Measurements from ENCODE around the gene DNAJC21. TPM values are rescaled to one million over a fixed set of nuclear protein-coding genes. Genes with fewer than 3 reads are reported as not detected.
A peak's percentile ranks its signal among the peaks of the same experiment; 100 is the strongest.

Gene DNAJC21
- total and polyA plus RNA-seq, 9 of the 15 experiments (the other 6 are each of a cell fraction or from before 2014, with no cell fraction given) = 26.6 to 105 (median 70.7) TPM

DNA sequence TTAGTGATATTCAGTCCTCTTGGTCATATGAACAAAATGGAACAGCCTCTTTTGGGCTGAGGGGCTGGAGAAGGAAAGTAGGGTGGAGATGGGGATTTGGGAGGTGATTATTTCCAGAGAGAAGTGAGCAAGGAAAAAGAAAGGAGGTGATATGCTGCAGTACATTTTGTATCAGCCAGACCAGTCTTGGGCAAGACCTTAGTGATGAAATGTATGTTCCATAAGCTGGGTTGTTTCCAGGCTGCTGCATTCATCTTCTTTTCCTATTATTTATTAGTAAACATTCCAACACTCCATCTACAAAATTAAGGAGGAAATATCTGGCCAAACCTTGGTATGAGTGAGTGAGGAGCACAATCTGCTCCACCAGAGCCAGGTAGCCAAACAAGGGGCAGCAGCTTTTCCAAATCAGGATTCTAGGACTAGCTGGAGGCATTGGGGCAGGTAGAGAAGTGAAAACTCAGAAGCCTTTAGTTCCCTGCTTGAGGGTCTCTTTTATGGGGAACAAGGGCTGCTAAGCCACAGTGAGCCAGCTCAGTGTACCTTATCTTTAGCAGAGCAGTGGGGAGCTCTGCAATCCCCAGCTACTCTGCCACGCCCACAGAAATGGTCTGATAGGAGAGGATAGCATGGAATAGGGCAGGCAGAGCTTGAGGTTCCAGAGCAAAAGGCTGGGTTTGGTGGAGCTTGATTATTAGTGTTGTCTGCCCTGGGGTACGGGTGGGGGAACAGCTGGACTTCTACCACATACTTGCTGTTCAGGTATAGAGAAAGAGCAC is 33.5 kb upstream of the DNAJC21 start:
- no peak overlapping the region for H3K4me3 ChIP-seq
- TF ChIP-seq POLR3G (IDR thresholded peaks at IDR 0.05; ENCODE audit: extremely low read depth, insufficient read length, insufficient replicate concordance) (no peak), SP1 (CRISPR knock-in tag; IDR thresholded peaks at IDR 0.05) (peak; percentile 67; the same call in 1 of the 2 replicates), KDM1A (IDR thresholded peaks at IDR 0.05) (peak in 1 of 2 experiments; percentile 30; a peak in 1 of 4 replicates), ZBTB17 (CRISPR knock-in tag; IDR thresholded peaks at IDR 0.05) (peak; percentile 72), SMC3 (conservative IDR thresholded peaks at IDR 0.05; ENCODE audit: insufficient read depth, low read depth, low read length) (peak; percentile 24; the same call in 1 of the 2 replicates), STAT6 (CRISPR knock-in tag; IDR thresholded peaks at IDR 0.05) (no peak), MIER1 (IDR thresholded peaks at IDR 0.05; ENCODE audit: low read depth) (no peak), SIX5 (IDR thresholded peaks at IDR 0.05; ENCODE audit: borderline replicate concordance in 1 of 2, insufficient read depth in 1 of 2, low read depth in 1 of 2, low read length in 2 of 2) (no peak), EZH2 (IDR thresholded peaks at IDR 0.05; ENCODE audit: borderline replicate concordance, low read depth, low read length) (no peak), HDAC2 (IDR thresholded peaks at IDR 0.05) (peak; percentile 54; the same call in 1 of the 2 replicates), PURB (CRISPR knock-in tag; IDR thresholded peaks at IDR 0.05; ENCODE audit: low read depth) (no peak), CEBPG (CRISPR knock-in tag; IDR thresholded peaks at IDR 0.05) (no peak), CEBPG (tag; conservative IDR thresholded peaks at IDR 0.05 in 1 of 2, IDR thresholded peaks at IDR 0.05 in 1 of 2) (peak in 1 of 2 experiments; percentile 45; a peak in 1 of 4 replicates), GATAD2B (IDR thresholded peaks at IDR 0.05; ENCODE audit: borderline replicate concordance) (0 out of 2 replicates have a peak, but pooled peaks have one; percentile 9)
- TF ChIP-seq, protein P1, sequence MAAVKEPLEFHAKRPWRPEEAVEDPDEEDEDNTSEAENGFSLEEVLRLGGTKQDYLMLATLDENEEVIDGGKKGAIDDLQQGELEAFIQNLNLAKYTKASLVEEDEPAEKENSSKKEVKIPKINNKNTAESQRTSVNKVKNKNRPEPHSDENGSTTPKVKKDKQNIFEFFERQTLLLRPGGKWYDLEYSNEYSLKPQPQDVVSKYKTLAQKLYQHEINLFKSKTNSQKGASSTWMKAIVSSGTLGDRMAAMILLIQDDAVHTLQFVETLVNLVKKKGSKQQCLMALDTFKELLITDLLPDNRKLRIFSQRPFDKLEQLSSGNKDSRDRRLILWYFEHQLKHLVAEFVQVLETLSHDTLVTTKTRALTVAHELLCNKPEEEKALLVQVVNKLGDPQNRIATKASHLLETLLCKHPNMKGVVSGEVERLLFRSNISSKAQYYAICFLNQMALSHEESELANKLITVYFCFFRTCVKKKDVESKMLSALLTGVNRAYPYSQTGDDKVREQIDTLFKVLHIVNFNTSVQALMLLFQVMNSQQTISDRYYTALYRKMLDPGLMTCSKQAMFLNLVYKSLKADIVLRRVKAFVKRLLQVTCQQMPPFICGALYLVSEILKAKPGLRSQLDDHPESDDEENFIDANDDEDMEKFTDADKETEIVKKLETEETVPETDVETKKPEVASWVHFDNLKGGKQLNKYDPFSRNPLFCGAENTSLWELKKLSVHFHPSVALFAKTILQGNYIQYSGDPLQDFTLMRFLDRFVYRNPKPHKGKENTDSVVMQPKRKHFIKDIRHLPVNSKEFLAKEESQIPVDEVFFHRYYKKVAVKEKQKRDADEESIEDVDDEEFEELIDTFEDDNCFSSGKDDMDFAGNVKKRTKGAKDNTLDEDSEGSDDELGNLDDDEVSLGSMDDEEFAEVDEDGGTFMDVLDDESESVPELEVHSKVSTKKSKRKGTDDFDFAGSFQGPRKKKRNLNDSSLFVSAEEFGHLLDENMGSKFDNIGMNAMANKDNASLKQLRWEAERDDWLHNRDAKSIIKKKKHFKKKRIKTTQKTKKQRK (IDR thresholded peaks at IDR 0.05; ENCODE audit: borderline replicate concordance, low read depth, low read length) = no peak

More for the DNA sequence above, 33.5 kb upstream of the DNAJC21 start:
- ChIA-PET CTCF (ENCODE audit: low intra/inter-chr PET ratio) (interaction anchor here (1.0 kb wide), 2 partner anchors 371 to 374 kb away, joined by 4 read pairs; no protein-coding TSS in a partner anchor), POLR2A (interaction anchor here (0.9 to 1.6 kb wide), 6 partner anchors 9 to 373 kb away, joined by 3 to 5 read pairs (median 4); partner anchors contain the start of genes BRIX1 and RAD1)
- 0% methylated on average over 2 of the region's 2 CpGs for WGBS (ENCODE audit: insufficient coverage, low coverage, missing lambda C conversion rate)
- no peak overlapping the region for H2AFZ ChIP-seq (ENCODE audit: low read depth, low read length)
- no peaks in the 10 kb centered on the region; the same call in 2 of the 3 replicates for H3K36me3 ChIP-seq (ENCODE audit: control insufficient read depth, insufficient read depth, low read length)
- H3K27me3 ChIP-seq (ENCODE audit: control insufficient read depth in 2 of 2, insufficient read depth in 2 of 2, low read length in 2 of 2) = no peaks in the 10 kb centered on the region
- FAIRE-seq (peak; percentile 82), ATAC-seq (peak; percentile 95), DNase-seq (ENCODE audit: extremely low read depth in 1 of 4, low spot score in 3 of 4) (peak; percentile 67 to 91 (median 80))
- no peaks in the 10 kb centered on the region for H3K79me2 ChIP-seq (ENCODE audit: control insufficient read depth, insufficient read depth, low read length)
- in situ Hi-C loops (cut with MboI) = loop anchor here (10.0 kb wide), 1 partner anchor 411 kb away; no protein-coding TSS in a partner anchor
- H3K4me1 ChIP-seq (replicated peaks in 1 of 2; ENCODE audit: control insufficient read depth in 2 of 2, insufficient read depth in 2 of 2, low read length in 2 of 2) = peaks cover 6 to 16% of the 10 kb centered on the region in 2 experiments
- intact Hi-C loops (cut with micrococcal nuclease) = loop anchor here (2.0 to 5.0 kb wide), 4 partner anchors 64 to 209 kb away; no protein-coding TSS in a partner anchor
- no TSS peak for BruUV-seq (replicated peaks)
- no peaks in the 10 kb centered on the region for H3K9me1 ChIP-seq (ENCODE audit: control insufficient read depth, insufficient read depth, low read length)
- H3K27ac ChIP-seq (ENCODE audit: extremely low read depth, low read depth, low read length) = no peak overlapping the region; the same call in 2 of the 3 replicates
- H3K9me3 ChIP-seq (replicated peaks; ENCODE audit: control insufficient read depth, insufficient read depth, low read depth, low read length) = no peaks in the 10 kb centered on the region
- H3K9ac ChIP-seq (ENCODE audit: insufficient read depth in 1 of 2, low read depth in 2 of 2, low read length in 2 of 2) = no peak overlapping the region; a peak in 1 of 4 replicates
- H4K20me1 ChIP-seq (replicated peaks; ENCODE audit: control insufficient read depth, insufficient read depth, low read length) = no peaks in the 10 kb centered on the region
- peak overlapping the region; percentile 40 for H3K4me2 ChIP-seq (ENCODE audit: insufficient read depth, low read length)
